GM13977 (cell line): Measurements from ENCODE around the gene TNIP1.
A peak's percentile ranks its signal among the peaks of the same experiment; 100 is the strongest.

Experiments
- DNase-seq: peaks from one replicate; pipeline ENCODE4 v3.0.0; 2012; ENCODE audit warnings: low spot score
- CTCF ChIP-seq: IDR thresholded peaks from 2 replicates; pipeline ENCODE4 v1.5.1; 2012; ENCODE audit warnings: mild to moderate bottlenecking, control low read depth; ENCODE audit not compliant: insufficient read depth; ENCODE audit errors: extremely low read depth, missing control alignments
- in situ Hi-C: fragments of 300-500 bp; cut with MboI; formaldehyde crosslinking; loops from one replicate; pipeline ENCODE4 v1.12.0; 2022; ENCODE audit warnings: low sequenced_read_pairs, low pct_unique_long_range_greater_than_20kb, mixed read lengths, inconsistent platforms; ENCODE audit not compliant: unreplicated experiment

TNIP1 gene

GRCh38 chr5:151093476-151093889 is 12.6 kb upstream of the TNIP1 start:
- in situ Hi-C loops: no loop called here
- peak; percentile 29 for TF ChIP-seq CTCF
- no peak for DNase-seq

- no peak for DNase-seq
- no peak for TF ChIP-seq CTCF
- in situ Hi-C loops: no loop called here
Observed at GRCh38 chr5:151092762-151093161, 11.9 kb upstream of the TNIP1 start.

GRCh38 chr5:151089726-151090125 is 8.9 kb upstream of the TNIP1 start:
- DNase-seq: no peak
- TF ChIP-seq CTCF: no peak
- in situ Hi-C loops: no loop called here

GRCh38 chr5:151088986-151089385 is 8.2 kb upstream of the TNIP1 start:
- DNase-seq: no peak
- TF ChIP-seq CTCF: no peak
- in situ Hi-C loops: no loop called here

GRCh38 chr5:151087486-151087885 is 6.7 kb upstream of the TNIP1 start:
- in situ Hi-C loops: no loop called here
- no peak for DNase-seq
- no peak for TF ChIP-seq CTCF

- no peak for TF ChIP-seq CTCF
- peak; percentile 71 for DNase-seq
- in situ Hi-C loops: no loop called here
Observed at GRCh38 chr5:151086905-151087360, 6.1 kb upstream of the TNIP1 start.
